ENCODE data around the gene MAN1B1.

Gene MAN1B1

DNA sequence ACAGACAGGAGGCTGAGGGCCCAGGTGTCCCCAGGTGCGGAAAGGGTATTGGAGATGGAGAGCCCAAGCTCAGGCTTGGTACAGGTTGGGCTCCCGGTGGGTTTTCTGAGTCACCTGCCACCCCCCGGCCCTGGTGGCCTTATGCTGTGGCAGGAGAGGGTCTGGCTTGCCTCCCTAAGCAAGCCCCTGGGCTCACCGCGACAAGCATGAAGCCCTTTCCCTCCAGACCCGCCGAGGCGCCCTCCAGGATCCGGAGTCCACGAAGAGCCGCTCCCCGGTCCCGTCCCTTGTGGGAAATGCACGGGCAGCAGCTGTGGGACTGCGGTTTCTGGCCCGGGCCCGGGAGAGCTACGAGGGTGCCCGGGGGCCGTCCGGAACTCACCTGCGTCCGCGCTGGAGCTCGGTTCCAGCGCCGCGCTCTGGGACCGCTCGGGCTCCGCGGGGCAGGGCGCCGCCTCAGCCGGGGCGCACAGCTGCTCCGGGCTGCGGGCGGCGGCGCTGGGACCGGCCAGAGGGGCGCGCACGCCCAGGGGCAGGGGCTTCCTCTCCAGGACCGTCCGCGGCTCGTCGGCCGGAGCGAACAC, 17.2 kb upstream of the MAN1B1 start:
- DNase-seq, result no peak

- DNase-seq, result peak; percentile 78
These were observed 16.4 kb upstream of the MAN1B1 start, which contains the start of gene SAPCD2 for GRCh38 chr9:137070201-137070905. TSS of gene SAPCD2 (minus strand) at chr9:137070557. CDS start at chr9:137070460, 97 bp downstream.

DNA sequence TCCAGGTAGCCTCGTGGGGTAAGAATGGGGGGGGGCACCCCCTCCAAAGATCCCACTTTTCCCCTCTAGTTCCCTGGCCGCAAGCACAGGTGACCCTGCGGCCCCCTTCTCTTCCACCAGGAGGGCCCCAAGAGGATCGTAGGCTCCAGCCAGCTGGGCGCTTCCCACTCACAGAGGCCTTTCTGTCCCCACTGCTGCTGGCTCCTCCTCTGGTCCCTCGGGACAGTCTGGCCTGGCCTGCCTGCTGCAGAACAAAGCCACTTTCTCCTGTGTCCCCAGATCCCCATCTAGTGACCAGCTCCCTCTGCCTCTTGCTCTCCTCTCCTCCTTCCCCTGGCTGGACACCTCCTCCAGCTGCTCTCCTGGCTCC, 15.9 kb upstream of the MAN1B1 start:
- DNase-seq, result no peak

GRCh38 chr9:137071282-137071681, 15.5 kb upstream of the MAN1B1 start:
- no peak for DNase-seq

DNA sequence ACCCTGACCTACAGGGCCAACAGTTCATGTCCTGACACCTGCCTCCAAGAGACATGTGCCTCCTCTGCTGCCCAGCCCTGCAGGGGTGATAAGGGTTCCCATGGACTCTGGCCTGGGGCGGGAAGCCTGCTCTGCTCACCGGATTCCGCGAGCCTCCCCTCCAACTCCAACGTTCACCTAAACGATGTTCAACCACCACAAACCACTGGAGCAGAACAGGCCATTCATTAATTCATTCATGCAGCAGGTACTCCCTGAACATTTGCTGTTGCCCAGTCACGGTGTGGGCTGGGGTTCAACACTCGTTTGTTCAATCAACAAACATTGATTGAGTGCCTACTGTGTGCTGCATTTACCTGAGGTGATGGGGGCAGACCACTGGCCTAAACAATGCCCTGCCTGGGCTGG, 12.8 kb upstream of the MAN1B1 start:
- DNase-seq, result no peak

DNA sequence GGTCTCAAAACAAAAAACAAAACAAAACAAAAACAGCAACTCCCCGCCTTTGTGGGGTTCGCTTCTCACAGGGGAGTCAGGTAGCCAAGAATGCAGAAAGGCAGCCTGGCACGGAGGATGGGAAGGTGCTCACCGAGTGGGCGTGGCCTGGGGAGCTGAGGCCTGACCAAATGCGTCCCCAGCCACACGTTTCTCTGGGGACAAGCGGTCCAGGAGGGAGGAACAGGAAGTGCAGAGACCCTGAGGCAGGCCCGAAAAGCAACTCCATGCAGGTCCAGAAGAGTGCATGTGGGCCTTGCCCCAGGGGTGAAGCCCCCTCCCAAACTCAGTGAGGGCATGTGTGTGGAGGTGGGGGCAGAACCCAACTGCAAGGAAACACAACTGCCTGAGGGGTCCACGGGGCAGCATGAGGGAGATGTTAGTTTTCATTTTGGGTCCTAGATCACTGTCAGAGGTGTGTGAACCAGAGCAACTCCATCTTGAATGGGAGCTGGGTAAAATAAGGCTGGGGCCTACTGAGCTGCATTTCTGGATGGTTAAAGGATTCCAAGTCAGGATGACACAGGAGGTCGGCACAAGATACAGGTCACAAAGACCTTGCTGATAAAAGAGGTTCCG, 12.0 kb upstream of the MAN1B1 start:
- no peak for DNase-seq

GRCh38 chr9:137075275-137075775, 11.5 kb upstream of the MAN1B1 start:
- DNase-seq, result no peak

- no peak for DNase-seq
These were observed 10.2 kb upstream of the MAN1B1 start for GRCh38 chr9:137076636-137077009.

DNA sequence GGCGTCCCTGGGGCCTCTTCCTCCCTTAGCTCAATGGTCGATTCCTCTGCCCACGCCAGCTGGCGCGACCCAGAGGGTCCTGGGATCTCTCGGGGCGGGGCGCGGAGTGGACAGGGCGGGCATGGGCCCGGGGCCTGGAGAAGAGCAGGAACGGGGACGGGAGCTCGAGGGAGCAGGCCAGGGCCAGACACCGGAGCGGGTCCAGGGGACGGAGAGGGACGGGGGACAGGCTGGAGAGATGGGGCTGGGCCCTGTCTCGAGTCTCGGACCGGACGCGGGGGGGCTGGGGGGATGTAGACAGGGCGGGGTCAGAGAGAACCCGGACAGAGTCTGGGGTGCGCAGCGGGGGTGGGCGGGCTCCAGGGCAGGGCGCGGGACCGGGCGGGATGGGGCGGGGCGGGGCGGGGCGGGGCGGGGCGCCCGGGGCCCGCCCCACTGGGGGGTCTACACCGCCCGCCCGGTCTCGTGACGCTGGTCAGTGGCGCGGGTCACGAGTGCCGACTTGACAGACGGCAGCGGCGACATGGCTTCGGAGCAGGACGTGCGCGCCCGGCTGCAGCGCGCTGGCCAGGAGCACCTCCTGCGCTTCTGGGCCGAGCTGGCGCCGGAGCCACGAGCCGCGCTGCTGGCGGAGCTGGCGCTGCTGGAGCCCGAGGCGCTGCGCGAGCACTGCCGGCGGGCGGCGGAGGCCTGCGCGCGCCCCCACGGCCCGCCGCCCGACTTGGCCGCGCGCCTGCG, 9.6 kb upstream of the MAN1B1 start, which contains the start of gene UAP1L1:
TSS of gene UAP1L1 (plus strand) at position 508 of the 738 bp plus-strand sequence. CDS start at position 524, 16 bp downstream.
- peak; percentile 39 for DNase-seq

DNA sequence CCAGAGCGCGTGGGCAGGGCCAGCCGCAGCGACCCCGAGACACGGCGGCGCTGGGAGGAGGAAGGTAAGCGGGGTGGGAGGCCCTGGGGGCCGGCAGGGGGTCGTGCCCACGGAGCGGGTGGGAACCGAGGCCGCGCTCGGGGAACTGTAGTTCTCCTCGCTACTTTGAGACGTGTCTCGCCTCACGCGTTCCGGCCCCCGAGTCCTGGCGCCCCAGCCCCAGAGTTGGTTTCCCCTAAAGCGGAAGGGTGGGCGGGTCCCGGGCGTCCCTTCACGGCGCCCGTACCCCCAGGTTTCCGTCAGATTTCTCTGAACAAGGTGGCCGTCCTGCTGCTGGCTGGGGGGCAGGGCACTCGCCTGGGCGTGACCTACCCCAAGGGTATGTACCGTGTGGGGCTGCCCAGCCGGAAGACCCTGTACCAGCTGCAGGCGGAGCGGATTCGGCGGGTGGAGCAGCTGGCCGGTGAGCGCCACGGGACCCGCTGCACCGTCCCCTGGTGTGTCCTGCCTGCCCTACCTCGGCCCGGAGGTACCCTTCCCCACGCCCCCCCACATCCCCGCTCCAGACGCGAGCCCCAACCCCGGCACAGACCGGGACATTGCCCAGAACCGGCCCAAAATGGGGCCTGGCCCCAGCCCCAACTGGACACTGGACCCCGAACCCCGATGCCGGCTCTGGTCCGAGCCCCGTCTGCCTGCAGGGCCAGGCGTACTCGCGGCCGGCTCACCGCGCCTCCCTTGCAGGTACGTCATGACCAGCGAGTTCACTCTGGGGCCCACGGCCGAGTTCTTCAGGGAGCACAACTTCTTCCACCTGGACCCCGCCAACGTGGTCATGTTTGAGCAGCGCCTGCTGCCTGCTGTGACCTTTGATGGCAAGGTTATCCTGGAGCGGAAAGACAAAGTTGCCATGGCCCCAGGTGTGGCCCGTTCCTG, 8.8 kb upstream of the MAN1B1 start:
- peak; percentile 43 for DNase-seq

- no peak for DNase-seq
These were observed 7.9 kb upstream of the MAN1B1 start for GRCh38 chr9:137078701-137079400.

DNA sequence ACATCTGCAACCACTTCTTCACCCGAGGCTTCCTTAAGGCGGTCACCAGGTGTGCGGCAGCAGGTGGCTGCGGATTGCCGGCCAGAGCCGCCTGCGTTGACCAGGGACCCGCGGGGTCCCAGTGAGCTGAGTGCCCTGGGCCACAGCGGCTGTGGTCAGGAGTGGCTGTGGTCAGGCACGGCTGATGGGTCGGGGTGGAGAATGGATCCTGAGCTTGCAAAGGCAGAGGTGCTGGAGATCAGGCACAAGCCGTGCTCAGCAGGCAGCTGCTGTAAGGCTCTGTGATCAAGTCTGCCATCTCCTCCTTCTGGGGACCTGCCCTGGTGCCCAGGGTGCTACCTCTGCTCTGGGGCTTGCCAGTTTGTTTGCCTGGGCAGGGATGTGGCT, 7.4 kb upstream of the MAN1B1 start:
- no peak for DNase-seq

- DNase-seq, result no peak
These were observed 6.3 kb upstream of the MAN1B1 start for GRCh38 chr9:137080260-137081122.

- DNase-seq, result no peak
These were observed 4.4 kb upstream of the MAN1B1 start for GRCh38 chr9:137082222-137082924.

GRCh38 chr9:137082925-137083290, 3.9 kb upstream of the MAN1B1 start:
- DNase-seq, result no peak

DNA sequence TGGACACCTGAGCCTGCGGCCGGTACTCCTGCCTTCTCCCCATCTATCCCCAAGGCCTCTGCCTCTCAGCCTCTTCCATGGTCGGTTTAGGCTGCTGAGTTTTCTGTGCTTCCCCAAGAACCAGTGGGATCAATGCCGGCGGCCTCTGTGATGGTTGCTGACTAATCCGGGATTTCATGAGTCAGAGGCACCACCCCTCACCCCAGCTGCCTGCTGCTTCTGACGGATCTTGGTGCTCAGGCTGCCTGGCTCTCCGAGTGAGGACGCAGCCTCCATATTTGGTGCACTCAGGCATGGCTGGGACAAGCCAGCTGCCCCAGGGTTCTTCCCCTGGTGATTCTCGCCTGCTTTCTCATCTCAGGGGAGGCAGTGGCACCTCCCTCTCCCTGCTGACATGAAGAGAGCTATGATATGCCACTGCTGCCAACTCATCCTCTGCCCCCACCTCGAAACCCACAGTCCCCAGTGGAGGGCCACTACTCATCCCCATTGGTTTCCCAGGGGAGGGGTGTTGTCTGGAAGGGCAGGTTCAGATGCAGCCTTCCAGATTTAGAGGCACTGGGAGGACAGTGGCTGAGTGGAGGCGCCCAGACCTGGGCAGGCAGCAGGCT, 3.3 kb upstream of the MAN1B1 start:
- DNase-seq, result no peak

DNA sequence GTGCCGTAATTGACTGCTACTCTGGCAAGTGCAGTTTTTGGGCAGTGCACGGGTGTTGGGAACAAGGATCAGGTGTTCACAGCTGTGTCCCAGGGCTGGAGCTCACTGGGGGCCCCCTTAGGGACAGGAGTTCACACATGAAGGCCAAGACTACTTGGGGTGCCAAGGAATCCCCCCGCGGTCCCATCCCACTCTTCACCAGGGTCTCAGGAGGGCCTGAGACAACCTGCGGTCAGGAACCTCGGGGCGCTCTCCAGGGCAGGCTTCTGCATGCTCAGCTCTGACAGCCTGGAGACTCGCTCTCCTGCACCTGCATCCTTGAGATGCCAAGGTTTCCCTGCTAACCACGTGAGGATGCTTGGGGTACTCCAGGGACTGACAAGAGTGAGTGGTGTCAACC, 2.3 kb upstream of the MAN1B1 start:
- no peak for DNase-seq

DNA sequence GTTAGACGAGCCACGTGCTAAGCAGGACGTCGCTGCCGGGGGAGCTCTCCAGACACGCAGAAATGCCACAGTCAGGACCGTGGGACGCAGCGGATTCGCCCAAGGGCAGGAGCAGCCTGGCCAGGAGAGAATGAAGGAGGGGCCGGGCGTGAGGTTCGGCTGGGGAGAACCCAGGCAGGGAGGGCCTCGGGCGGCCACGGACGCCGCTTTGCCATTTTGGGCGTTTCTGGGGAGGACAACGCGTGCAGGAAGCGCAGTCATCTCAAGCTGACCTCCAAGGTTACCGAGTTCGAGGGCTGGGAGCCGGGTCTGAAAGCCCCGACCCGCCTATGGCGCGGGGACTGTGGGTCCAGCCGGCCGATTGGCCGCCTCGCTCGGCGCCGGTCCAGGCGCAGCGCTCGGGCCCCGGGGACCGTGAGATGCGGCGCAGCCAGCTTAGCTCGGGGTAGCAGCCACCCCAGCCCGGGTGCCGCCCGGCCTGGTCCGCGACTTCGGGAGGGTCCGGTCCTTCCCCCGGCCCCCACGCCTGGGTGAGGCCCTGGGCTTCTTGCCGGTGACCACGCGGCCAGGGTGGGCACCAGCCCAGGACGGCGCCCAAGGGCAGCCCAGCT, 760 bp upstream of the MAN1B1 start:
- DNase-seq, result peak; percentile 33

DNA sequence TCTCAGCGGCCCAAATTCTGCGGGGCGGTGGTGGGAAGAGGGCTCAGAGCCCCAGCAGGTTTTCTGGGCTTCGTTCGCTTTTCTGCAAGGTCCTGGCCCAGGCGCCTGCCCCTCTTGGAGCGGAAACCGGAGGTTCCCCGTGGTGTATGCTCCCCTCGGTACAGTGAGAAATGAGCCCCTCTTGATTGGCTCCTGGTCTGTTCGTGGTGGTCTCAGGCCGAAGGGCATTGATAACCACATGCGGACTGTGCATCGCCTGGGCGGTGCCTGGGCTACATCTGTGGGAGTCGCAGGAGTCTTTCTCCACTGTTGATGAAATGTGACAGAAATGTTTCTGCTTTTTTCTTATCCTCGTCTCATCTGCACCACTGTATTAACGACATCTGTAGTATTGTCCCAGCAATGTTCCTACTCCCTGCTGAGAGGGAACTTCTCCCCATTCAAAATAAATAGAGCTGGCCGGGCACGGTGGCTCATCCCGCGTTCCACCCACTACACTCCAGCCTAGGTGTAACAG, 682 bp downstream of the MAN1B1 start:
- DNase-seq, result no peak
